GM19455 (cell line): ENCODE data around the gene CNTN4.
"Not testable (repeated sequence)": the region's sequence is repeated elsewhere in the genome, so short reads cannot be mapped to it uniquely, and the experiment has no call there.

Experiments used
- ATAC-seq: cut with Tn5 transposase; IDR thresholded peaks from one replicate; pipeline ENCODE4 v1.9.1; 2021; ENCODE audit not compliant: unreplicated experiment

CNTN4 gene

DNA sequence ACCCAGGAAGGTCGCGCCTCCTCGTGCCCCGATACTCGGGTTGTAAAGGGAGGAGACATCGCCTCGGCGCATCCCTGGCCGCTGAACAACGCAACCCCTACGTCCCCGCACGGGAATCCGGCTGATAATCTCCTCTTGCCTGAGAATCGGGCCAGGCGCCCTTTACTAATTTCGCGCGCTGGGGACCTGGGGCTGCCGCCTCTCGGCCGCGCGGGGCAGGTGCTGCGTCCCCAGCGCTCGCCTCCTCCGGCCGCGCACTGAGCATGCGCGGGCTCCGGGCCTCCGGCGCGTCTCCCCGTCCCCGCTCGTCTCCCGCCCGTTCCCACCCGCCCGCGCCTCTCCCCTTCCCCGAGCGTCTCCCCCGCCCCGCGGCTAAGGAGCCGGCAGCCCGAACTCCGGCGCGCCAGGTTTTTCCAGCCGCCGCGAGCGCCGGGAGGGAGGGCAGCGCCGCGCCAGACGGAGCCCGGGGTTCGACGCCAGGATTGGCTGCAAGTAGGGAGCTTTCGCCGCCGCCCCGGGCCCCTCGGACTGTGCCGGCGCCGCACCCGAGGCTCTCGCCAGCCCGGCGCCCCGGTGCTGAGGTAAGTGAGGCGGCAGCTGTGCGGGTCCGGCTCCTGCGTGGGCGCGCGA, at the start of gene CNTN4:
Gene CNTN4 (plus strand): TSS at position 469 of the 630 bp plus-strand sequence.
- ATAC-seq = no peak

DNA sequence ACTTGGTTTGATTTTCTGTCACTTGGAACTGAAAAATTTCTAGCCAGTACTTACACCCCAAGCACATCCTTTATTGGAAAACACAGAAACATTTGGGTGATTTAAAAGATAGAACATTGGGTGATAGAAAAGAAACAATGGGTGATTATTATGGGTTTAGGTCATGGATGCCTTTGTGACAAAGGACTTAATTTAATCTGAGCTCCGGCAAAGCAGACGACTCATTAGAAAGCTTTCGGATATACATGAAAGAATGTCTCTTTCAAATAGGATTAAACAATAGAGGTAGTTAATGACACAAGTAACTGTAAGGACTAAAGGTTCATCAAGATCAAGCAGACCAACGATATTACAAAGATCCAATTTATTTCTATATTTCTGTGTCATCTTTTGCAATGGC, 37.3 kb upstream of the CNTN4 start:
- no peak for ATAC-seq

- no peak for ATAC-seq
Observed at GRCh38 chr3:2071531-2071930, 27.1 kb upstream of the CNTN4 start.

DNA sequence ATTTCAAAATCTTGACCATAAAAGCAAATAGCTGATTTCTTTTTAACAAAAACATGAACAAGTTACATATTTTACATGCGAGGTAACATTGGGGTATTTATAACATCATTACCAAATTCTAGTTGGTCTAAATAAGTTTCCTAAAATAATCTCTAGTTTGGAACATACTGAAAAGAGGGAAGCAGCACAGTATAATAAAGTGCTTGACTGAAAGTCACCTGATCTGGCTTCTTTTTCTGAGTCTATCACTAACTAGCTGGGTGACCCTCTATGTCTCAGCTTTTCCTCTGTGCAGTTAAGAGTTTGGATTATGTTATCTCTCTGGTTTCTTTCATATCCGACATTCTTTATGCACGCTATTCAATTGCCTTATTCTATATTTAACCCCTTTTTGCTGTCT, 19.8 kb upstream of the CNTN4 start:
- no peak for ATAC-seq

DNA sequence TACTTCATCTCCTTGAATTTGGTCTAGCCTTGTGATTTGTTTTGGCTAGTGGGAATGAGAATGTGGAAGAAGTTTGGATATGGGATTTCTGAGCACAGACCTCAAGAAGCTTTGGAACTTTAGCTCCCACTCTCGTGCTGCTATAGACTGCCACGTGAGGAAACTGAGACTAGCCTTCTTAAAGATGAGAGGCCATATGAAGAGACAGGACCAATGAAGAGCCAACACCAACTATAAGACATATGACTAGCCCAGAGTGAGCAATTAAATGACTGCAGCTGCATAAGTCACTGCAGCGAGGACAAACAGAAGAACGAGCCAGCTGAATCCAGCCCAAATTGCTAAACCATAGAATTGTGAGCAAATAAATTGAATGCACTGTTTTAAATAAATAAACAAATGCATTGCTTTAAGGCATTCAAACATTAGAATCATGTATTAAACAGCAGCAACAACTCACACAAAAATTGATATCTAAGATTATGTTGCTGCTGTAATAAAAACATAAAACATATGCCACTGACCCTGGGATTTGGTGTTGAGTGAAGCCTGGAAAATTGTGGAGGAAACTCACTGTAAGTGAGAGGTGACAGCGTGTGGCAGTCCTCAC, 15.7 kb upstream of the CNTN4 start:
- no peak for ATAC-seq

DNA sequence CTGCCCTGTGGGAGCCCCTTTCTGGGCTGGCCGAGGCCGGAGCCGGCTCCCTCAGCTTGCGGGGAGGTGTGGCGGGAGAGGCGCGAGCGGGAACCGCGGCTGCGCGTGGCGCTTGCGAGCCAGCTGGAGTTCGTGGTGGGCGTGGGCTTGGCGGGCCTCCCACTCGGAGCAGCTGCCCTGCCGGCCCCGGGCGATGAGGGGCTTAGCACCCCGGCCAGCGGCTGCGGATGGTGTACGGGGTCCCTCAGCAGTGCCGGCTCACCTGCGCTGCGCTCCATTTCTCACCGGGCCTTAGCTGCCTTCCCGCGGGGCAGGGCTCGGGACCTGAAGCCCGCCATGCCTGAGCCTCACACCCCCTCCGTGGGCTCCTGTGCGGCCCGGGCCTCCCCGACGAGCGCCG, 15.1 kb upstream of the CNTN4 start:
- not testable (repeated sequence) for ATAC-seq

DNA sequence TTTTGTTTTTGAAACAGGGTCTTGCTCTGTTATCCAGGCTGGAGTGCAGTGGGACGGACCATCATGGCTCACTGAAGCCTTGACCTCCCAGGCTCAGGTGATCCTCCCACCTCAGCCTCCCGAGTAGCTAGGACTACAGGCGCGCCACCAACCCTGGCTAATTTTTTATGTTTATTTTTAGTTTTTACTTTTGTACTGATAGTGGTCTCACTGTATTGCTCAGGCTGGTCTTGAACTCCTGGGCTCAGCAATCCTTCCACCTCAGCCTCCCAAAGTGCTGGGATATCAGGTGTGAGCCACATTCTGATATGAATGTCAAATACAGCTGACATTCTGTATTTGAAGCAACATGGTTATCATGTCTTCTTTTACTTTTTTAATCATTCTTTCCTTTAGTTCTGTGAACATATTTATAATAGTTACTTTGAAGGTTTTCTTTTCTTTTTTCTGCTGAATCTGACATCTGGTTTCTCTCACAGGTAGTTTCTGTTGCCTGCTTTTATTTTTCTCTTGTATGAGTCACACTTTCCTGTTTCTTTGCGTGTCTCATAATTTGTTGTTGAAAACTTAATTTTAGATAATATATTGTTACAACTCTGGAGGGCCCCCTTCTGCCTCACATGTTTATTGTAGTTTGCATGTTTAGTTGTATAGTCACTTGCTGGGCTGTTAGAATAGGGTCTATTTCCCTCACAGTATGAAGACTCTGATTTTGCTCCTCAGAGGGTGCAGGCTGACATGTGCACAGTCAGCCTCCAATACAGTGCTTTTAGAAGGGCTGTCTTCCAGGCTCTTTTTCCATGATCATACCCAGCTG, 8.4 kb upstream of the CNTN4 start:
- ATAC-seq = no peak

DNA sequence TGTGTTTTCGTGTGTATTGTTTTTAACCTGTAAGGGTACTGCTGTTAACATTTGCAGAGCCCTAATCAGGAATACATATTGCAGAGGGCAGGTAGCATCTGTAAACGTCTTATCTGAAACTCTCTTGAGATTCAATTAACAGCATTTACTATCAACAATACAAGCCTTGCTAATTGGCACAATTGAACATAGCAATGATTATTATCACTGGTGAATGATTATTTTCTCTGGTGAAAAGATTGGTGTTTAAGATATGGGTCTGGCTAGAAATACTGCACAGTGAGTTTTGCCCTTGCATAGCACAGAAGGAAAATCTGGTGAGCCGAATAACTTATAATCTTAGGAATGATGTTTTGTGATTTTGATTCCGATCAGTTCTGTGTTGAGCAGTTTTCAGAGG, 5.9 kb upstream of the CNTN4 start:
- ATAC-seq = no peak

DNA sequence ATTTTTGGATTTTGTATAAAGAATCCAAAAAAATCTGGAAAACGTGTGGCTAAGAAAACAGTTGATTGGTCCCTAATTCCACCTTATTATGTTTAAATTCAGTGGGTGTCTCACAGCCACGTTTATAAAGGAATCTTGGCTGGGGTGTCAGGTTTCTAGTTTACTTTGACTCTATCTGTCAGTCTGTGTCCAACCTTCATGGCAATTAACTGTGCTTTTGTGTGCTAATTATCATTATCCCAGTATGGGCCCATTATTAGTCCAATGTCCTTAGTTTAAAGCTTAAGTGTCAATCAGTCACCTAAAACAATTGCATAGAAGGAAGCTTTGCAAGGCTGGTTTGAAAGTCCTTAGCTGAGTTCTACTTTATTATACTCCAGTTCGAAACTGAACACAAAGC, 3.7 kb upstream of the CNTN4 start:
- no peak for ATAC-seq

GRCh38 chr3:2096216-2096615, 2.5 kb upstream of the CNTN4 start:
- no peak for ATAC-seq

DNA sequence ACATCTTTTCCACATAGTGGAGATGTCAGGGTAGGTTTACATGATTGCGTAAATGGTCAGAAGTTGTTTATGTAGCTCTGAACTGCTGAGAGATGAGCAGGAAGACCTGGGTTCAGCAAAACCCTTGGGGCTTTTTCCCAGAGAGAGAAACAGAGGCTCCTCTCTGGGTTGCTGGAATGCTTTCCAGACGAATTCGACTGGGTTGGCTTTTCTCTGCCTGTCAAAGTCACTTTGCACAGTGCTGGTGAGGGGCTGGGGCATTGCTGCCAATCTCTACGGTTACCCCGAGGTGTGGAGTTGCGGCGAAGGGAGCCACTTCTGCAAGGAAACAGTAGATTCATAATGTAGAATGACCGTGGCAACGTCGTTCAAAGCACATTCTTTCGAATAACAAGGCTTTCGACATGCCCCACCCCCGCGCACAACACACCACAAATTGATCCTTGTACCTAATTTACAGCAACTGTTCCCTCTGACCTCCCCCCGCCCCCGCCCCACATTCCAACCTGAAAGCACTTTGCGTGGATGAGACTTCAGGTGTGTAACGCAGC, 950 bp upstream of the CNTN4 start:
- no peak for ATAC-seq

GRCh38 chr3:2099028-2099671, 484 bp downstream of the CNTN4 start:
- no peak for ATAC-seq

DNA sequence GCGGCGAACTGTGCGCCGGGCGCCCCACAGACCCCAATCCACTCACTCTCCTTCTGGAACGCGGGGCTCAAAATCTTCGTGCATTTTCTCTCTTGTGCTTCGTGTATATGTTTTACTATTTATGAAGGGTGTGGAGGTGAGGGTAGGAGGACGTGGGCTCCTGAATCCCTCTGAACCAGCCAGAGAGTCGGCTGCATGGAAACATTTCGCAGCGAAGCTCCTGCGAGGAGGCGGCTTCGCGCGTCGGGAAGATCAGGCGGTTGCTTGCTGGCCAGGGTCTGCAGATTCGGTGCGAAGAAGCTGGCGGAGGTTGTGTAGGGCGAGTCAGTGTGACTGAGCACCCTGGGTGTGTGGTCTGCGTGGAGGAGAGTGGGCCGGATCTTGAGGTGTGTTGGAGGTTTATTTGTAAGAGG, 1.1 kb downstream of the CNTN4 start:
- ATAC-seq = no peak

- no peak for ATAC-seq
Observed at GRCh38 chr3:2106438-2106837, 7.8 kb downstream of the CNTN4 start.

- ATAC-seq = no peak
Observed at GRCh38 chr3:2110597-2111117, 12.0 kb downstream of the CNTN4 start.

DNA sequence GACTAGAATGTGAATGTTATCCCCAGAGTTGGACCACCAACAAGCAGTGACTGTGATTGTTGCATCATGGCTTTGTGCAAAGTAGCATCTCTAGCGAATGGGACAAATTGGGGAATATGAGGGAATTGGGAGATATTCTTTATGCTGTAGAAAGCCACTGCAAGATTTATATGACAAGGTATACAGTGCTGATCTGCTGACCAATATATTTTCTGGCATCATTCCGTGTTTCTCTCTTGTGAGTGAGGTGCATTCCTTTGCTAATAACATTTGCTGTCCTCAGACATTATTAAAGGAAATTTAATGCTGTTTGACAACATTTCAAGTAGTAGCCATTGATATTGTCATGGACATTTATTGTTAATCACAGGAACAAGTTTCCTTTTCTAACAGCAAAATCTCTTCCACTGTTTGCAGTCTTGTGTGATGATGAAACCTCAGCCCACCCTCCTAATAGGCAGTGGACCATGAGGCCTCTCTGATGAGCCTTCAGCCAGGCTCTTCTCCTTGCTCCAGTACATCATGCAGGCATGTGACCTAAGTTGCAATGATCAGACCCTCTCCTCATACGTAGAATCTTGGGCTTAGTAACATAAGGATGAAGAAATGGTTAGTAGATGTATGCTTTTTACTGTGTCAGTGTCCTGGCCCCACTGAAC, 16.1 kb downstream of the CNTN4 start:
- no peak for ATAC-seq

DNA sequence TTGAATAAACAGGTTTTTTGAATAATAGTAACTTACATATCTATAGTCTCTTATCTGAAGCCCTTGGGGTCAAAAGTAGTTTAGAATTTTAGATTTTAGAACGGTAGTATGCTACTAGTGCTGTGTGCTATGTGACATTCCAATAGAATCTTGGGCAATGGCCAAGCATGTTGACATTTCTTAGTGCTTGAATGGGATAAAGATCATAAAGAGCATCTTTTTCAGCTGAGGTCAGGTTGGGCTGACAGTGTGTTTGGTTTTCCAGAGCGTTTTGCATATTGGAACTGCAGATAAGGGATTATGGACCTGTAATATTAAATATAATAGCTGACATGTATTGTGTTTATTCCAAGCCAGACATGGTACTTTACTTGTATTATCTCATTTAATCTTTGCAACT, 32.1 kb downstream of the CNTN4 start:
- ATAC-seq = no peak

DNA sequence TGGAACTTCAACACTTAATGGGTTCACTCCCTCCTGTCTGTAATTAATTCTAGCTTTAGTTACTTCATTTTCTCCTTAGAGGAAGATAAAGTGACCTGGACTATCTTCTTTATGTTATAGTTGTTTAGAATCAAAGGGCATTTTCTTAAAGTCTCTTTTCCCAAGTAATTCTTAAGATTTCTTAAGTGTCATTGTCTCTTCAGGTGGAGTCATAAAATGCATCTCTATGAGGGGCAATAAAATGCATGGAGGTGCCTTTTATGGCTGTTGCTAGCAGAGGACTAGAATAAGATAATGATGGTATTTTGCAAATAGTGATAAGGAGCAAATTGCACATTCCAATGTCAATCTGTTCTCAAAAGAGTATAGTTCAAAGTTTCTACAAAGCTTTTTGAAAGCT, 34.5 kb downstream of the CNTN4 start:
- ATAC-seq = no peak

GRCh38 chr3:2137651-2138050, 39.0 kb downstream of the CNTN4 start:
- ATAC-seq = no peak

GRCh38 chr3:2141482-2141881, 42.8 kb downstream of the CNTN4 start:
- ATAC-seq = no peak
